ENCODE data around the gene EOLA1. TPM values are rescaled to one million over a fixed set of nuclear protein-coding genes. Genes with fewer than 3 reads are reported as not detected.
A peak's percentile ranks its signal among the peaks of the same experiment; 100 is the strongest.

EOLA1 gene
- total and polyA plus RNA-seq, 2 experiments from 2014 or later: 2.5 to 3.3 TPM

DNA sequence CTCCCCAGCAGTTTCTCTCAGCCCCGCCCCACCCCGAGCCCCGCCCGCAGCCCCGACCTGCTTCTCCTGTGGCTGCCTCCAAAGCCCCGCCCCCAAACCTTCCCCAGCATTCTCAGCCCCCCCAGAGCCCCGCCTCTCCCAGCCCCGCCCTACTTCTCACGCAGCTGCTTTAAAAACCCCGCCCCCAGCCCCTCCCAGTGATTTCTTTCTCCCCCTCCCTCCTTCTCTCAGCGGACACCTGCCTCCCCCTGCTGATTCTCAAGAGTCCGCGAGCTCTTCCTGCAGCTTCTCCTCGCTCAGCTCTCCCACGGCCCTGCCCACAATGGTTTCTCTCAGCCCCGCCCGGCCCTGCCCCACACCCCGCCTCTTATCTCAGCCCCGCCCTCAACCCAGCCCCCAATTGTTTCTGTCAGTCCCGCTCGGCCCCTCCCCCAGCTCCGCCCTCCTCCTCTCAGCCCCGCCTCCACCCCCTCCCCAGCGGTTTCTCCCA is 636 bp upstream of the EOLA1 start:
- Histone ChIP-seq H3K4me1 (ENCODE audit: insufficient read depth) (no peaks in the 10 kb centered on the region), H4K20me1 (replicated peaks; ENCODE audit: insufficient read depth) (no peaks in the 10 kb centered on the region), H3F3A (replicated peaks; ENCODE audit: low read depth) (no peaks in the 10 kb centered on the region), H3K4me2 (peak overlapping the region; percentile 82), H3K36me3 (ENCODE audit: insufficient read depth) (no peaks in the 10 kb centered on the region), H3K4me3 (peak overlapping the region; percentile 65), H2AFZ (no peak overlapping the region), H3K27me3 (ENCODE audit: insufficient read depth) (peaks cover 7% of the 10 kb centered on the region; the same call in 1 of the 2 replicates), H3K27ac (ENCODE audit: low read depth) (peak overlapping the region; percentile 60; the same call in 1 of the 2 replicates), H3K79me2 (replicated peaks; ENCODE audit: insufficient read depth) (no peaks in the 10 kb centered on the region), H3K9me2 (ENCODE audit: insufficient read depth) (no peaks in the 10 kb centered on the region)
- peaks cover 6% of the 10 kb centered on the region; the same call in 2 of the 3 replicates for H3K4me1 Mint-ChIP-seq
- H3K9me3 Mint-ChIP-seq: no peaks in the 10 kb centered on the region
- DNase-seq (ENCODE audit: low spot score) (peak; percentile 86), ATAC-seq (peak; percentile 9)
- H3K27me3 Mint-ChIP-seq (ENCODE audit: insufficient read depth, low read depth, poor library complexity): peaks cover 5% of the 10 kb centered on the region
- TF ChIP-seq ZNF331 (CRISPR knock-in tag; IDR thresholded peaks at IDR 0.05; ENCODE audit: low read depth) (no peak), STAT1 (IDR thresholded peaks at IDR 0.05; ENCODE audit: unreplicated experiment) (no peak), POLR2AphosphoS5 (IDR thresholded peaks at IDR 0.05; ENCODE audit: low read depth) (no peak), CREB1 (CRISPR knock-in tag; IDR thresholded peaks at IDR 0.05; ENCODE audit: low read depth) (no peak), EZH2phosphoT487 (IDR thresholded peaks at IDR 0.05; ENCODE audit: unreplicated experiment) (no peak), NANOG (IDR thresholded peaks at IDR 0.05; ENCODE audit: borderline replicate concordance) (no peak), JUNB (IDR thresholded peaks at IDR 0.05; ENCODE audit: unreplicated experiment) (no peak), ZNF114 (CRISPR knock-in tag; IDR thresholded peaks at IDR 0.05) (no peak), EZH2 (IDR thresholded peaks at IDR 0.05; ENCODE audit: low read depth, unreplicated experiment) (no peak)
- TF ChIP-seq, protein P1, sequence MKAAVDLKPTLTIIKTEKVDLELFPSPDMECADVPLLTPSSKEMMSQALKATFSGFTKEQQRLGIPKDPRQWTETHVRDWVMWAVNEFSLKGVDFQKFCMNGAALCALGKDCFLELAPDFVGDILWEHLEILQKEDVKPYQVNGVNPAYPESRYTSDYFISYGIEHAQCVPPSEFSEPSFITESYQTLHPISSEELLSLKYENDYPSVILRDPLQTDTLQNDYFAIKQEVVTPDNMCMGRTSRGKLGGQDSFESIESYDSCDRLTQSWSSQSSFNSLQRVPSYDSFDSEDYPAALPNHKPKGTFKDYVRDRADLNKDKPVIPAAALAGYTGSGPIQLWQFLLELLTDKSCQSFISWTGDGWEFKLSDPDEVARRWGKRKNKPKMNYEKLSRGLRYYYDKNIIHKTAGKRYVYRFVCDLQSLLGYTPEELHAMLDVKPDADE (IDR thresholded peaks at IDR 0.05): no peak
- TF ChIP-seq, protein P2, sequence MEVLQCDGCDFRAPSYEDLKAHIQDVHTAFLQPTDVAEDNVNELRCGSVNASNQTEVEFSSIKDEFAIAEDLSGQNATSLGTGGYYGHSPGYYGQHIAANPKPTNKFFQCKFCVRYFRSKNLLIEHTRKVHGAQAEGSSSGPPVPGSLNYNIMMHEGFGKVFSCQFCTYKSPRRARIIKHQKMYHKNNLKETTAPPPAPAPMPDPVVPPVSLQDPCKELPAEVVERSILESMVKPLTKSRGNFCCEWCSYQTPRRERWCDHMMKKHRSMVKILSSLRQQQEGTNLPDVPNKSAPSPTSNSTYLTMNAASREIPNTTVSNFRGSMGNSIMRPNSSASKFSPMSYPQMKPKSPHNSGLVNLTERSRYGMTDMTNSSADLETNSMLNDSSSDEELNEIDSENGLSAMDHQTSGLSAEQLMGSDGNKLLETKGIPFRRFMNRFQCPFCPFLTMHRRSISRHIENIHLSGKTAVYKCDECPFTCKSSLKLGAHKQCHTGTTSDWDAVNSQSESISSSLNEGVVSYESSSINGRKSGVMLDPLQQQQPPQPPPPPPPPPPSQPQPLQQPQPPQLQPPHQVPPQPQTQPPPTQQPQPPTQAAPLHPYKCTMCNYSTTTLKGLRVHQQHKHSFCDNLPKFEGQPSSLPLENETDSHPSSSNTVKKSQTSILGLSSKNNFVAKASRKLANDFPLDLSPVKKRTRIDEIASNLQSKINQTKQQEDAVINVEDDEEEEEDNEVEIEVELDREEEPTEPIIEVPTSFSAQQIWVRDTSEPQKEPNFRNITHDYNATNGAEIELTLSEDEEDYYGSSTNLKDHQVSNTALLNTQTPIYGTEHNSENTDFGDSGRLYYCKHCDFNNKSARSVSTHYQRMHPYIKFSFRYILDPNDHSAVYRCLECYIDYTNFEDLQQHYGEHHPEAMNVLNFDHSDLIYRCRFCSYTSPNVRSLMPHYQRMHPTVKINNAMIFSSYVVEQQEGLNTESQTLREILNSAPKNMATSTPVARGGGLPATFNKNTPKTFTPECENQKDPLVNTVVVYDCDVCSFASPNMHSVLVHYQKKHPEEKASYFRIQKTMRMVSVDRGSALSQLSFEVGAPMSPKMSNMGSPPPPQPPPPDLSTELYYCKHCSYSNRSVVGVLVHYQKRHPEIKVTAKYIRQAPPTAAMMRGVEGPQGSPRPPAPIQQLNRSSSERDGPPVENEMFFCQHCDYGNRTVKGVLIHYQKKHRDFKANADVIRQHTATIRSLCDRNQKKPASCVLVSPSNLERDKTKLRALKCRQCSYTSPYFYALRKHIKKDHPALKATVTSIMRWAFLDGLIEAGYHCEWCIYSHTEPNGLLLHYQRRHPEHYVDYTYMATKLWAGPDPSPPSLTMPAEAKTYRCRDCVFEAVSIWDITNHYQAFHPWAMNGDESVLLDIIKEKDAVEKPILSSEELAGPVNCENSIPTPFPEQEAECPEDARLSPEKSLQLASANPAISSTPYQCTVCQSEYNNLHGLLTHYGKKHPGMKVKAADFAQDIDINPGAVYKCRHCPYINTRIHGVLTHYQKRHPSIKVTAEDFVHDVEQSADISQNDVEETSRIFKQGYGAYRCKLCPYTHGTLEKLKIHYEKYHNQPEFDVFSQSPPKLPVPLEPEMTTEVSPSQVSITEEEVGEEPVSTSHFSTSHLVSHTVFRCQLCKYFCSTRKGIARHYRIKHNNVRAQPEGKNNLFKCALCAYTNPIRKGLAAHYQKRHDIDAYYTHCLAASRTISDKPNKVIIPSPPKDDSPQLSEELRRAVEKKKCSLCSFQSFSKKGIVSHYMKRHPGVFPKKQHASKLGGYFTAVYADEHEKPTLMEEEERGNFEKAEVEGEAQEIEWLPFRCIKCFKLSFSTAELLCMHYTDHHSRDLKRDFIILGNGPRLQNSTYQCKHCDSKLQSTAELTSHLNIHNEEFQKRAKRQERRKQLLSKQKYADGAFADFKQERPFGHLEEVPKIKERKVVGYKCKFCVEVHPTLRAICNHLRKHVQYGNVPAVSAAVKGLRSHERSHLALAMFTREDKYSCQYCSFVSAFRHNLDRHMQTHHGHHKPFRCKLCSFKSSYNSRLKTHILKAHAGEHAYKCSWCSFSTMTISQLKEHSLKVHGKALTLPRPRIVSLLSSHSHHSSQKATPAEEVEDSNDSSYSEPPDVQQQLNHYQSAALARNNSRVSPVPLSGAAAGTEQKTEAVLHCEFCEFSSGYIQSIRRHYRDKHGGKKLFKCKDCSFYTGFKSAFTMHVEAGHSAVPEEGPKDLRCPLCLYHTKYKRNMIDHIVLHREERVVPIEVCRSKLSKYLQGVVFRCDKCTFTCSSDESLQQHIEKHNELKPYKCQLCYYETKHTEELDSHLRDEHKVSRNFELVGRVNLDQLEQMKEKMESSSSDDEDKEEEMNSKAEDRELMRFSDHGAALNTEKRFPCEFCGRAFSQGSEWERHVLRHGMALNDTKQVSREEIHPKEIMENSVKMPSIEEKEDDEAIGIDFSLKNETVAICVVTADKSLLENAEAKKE (CRISPR knock-in tag; IDR thresholded peaks at IDR 0.05): no peak
- TF ChIP-seq, protein P3, sequence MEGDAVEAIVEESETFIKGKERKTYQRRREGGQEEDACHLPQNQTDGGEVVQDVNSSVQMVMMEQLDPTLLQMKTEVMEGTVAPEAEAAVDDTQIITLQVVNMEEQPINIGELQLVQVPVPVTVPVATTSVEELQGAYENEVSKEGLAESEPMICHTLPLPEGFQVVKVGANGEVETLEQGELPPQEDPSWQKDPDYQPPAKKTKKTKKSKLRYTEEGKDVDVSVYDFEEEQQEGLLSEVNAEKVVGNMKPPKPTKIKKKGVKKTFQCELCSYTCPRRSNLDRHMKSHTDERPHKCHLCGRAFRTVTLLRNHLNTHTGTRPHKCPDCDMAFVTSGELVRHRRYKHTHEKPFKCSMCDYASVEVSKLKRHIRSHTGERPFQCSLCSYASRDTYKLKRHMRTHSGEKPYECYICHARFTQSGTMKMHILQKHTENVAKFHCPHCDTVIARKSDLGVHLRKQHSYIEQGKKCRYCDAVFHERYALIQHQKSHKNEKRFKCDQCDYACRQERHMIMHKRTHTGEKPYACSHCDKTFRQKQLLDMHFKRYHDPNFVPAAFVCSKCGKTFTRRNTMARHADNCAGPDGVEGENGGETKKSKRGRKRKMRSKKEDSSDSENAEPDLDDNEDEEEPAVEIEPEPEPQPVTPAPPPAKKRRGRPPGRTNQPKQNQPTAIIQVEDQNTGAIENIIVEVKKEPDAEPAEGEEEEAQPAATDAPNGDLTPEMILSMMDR (conservative IDR thresholded peaks at IDR 0.05; ENCODE audit: low read depth in 2 of 2): no peak
- TF ChIP-seq, protein P4, sequence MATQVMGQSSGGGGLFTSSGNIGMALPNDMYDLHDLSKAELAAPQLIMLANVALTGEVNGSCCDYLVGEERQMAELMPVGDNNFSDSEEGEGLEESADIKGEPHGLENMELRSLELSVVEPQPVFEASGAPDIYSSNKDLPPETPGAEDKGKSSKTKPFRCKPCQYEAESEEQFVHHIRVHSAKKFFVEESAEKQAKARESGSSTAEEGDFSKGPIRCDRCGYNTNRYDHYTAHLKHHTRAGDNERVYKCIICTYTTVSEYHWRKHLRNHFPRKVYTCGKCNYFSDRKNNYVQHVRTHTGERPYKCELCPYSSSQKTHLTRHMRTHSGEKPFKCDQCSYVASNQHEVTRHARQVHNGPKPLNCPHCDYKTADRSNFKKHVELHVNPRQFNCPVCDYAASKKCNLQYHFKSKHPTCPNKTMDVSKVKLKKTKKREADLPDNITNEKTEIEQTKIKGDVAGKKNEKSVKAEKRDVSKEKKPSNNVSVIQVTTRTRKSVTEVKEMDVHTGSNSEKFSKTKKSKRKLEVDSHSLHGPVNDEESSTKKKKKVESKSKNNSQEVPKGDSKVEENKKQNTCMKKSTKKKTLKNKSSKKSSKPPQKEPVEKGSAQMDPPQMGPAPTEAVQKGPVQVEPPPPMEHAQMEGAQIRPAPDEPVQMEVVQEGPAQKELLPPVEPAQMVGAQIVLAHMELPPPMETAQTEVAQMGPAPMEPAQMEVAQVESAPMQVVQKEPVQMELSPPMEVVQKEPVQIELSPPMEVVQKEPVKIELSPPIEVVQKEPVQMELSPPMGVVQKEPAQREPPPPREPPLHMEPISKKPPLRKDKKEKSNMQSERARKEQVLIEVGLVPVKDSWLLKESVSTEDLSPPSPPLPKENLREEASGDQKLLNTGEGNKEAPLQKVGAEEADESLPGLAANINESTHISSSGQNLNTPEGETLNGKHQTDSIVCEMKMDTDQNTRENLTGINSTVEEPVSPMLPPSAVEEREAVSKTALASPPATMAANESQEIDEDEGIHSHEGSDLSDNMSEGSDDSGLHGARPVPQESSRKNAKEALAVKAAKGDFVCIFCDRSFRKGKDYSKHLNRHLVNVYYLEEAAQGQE (IDR thresholded peaks at IDR 0.05; ENCODE audit: unreplicated experiment): no peak
- no peaks in the 10 kb centered on the region; the same call in 2 of the 3 replicates for H3K36me3 Mint-ChIP-seq (ENCODE audit: low read depth)
- H3K27ac Mint-ChIP-seq: peak overlapping the region; percentile 82; the same call in 1 of the 2 replicates
- peak overlapping the region; percentile 77 for H3K4me3 Mint-ChIP-seq

All from GM23338 (cell line).